Prostate gland (tissue), 2 donors: ENCODE results near the gene TOGARAM2. TPM values are rescaled to one million over a fixed set of nuclear protein-coding genes. Genes with fewer than 3 reads are reported as not detected.

Experiments
- DNase-seq: peaks from one replicate; pipeline ENCODE4 v3.0.0-alpha.2; 2019; ENCODE audit warnings: low spot score
- H3K27ac ChIP-seq, 2 donors: fragments of 200-600 bp; sonication (generic); 2 replicates each; pipeline ENCODE4 v1.5.1; 2017 to 2019
- H3K27me3 ChIP-seq: fragments of 200-600 bp; sonication (generic); replicated peaks from 2 replicates; pipeline ENCODE4 v1.5.1; 2019; ENCODE audit not compliant: insufficient read depth
- H3K36me3 ChIP-seq, 2 donors: fragments of 200-600 bp; sonication (generic); 1 replicate in 1 of 2; 2 replicates in 1 of 2; pipeline versions ENCODE4 v1.5.1 to v1.8.1; 2017 to 2019
- H3K4me1 ChIP-seq: fragments of 200-600 bp; sonication (generic); replicated peaks from 2 replicates; pipeline ENCODE4 v1.5.1; 2019
- H3K4me3 ChIP-seq, 2 donors: fragments of 200-600 bp; sonication (generic); 2 replicates each; pipeline ENCODE4 v1.5.1; 2017 to 2019
- H3K9me3 ChIP-seq: fragments of 200-600 bp; sonication (generic); 2 replicates; pipeline ENCODE4 v1.5.1; 2017
- CTCF ChIP-seq, 4 experiments: fragments of 200-600 bp in 2 of 4; fragments of 450-650 bp in 2 of 4; sonication (generic) in 2 of 4; IDR thresholded peaks; 1 replicate in 3 of 4; 2 replicates in 1 of 4; pipeline ENCODE4 v1.5.1; 2016 to 2019; ENCODE audit warnings: antibody characterized with exemption in 4 of 4, mild to moderate bottlenecking in 2 of 4, moderate library complexity in 2 of 4
- POLR2A ChIP-seq: fragments of 450-650 bp; IDR thresholded peaks from one replicate; pipeline ENCODE4 v1.6.1; 2016; ENCODE audit warnings: antibody characterized with exemption, mild to moderate bottlenecking
- POLR2AphosphoS5 ChIP-seq: sonication (generic); formaldehyde crosslinking; IDR thresholded peaks from one replicate; pipeline ENCODE4 v1.6.1; 2017; ENCODE audit warnings: antibody characterized with exemption
- WGBS: methylation state at CpG from one replicate; pipeline ENCODE4 v1.1.5; 2018; 5-methylcytosine and 5-hydroxymethylcytosine counted together
- intact Hi-C: fragments of 100-400 bp; cut with DNase I; formaldehyde crosslinking; loops from one replicate; pipeline ENCODE4 v1.14.2; 2022
- total RNA-seq, 2 donors: library from RNA; depleted of rRNA; stranded (reverse); fragments of >200 nt; gene quantifications; one replicate each; pipeline ENCODE4 v1.1.0, GENCODE V29; 2016

The TOGARAM2 gene
- total RNA-seq, 2 donors from 2014 or later, result 0.36 to 0.62 TPM

DNA sequence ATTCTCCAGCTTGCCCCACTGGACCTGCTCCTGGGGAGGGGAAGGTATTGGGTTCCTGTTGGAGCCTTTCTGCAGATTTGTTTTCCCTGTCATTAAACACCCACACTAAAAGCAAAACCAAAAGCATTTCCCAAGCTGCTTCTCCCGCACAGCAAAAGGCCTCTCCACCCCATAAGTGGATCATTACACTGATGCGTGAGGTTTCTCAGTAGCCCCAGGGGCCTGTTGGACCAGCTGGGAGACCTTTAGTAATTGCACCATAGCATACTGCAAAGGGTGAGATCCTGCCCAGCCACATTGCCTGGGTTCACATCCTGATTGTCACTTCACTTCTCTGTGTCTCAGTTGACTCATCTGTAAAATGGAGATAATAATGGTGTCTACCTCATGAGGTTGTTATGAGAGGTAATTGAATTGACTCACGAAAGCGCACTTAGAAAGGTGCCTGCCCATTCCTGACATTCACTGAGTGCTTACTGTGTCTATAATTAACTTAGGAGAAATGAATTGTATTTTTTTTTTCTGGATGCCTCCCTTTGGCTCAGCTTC lies 43.9 kb downstream of the TOGARAM2 start:
- Histone ChIP-seq H3K27me3 (no peaks in the 10 kb centered on the region), H3K4me3 (no peak overlapping the region), H3K36me3 (no peaks in the 10 kb centered on the region), H3K27ac (no peak overlapping the region), H3K9me3 (no peaks in the 10 kb centered on the region), H3K4me1 (no peaks in the 10 kb centered on the region)
- TF ChIP-seq POLR2A, result no peak
- TF ChIP-seq CTCF (IDR thresholded peaks at IDR 0.05), result no peak
- no peak for TF ChIP-seq POLR2AphosphoS5
- intact Hi-C loops, result no loop called here
- 73% methylated on average over 4 of the region's 4 CpGs for WGBS
- DNase-seq, result no peak

DNA sequence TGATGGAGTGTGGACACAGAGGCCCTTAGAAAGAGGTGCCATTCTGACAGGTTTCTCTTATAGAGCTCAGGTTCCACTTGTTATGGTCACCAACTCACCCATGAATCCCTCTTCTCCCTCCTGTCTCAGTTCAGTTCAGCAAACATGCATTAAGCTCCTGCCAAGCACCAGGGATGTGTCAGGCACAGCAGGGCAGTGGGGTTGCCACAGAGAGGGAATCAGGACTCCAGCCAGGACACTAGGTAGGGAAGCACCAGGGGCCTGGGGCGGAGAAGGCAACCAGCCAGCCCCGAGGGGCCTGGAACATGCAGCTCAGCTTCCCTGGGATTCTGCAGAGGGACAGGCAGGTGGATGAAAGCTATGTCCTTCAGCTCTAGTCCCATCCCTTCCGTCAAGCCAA lies 44.6 kb downstream of the TOGARAM2 start:
- H3K36me3 ChIP-seq, result no peaks in the 10 kb centered on the region
- no peaks in the 10 kb centered on the region for H3K4me1 ChIP-seq
- intact Hi-C loops, result no loop called here
- TF ChIP-seq POLR2A (no peak), POLR2AphosphoS5 (no peak), CTCF (IDR thresholded peaks at IDR 0.05) (no peak)
- no peak for DNase-seq
- no peak overlapping the region for H3K4me3 ChIP-seq
- WGBS, result 91% methylated on average over 3 of the region's 3 CpGs
- no peaks in the 10 kb centered on the region for H3K9me3 ChIP-seq
- H3K27me3 ChIP-seq, result no peaks in the 10 kb centered on the region
- no peak overlapping the region for H3K27ac ChIP-seq

GRCh38 chr2:29031046-29031445 lies 49.9 kb downstream of the TOGARAM2 start:
- no peak for DNase-seq
- TF ChIP-seq POLR2AphosphoS5 (no peak), CTCF (IDR thresholded peaks at IDR 0.05) (no peak), POLR2A (no peak)

DNA sequence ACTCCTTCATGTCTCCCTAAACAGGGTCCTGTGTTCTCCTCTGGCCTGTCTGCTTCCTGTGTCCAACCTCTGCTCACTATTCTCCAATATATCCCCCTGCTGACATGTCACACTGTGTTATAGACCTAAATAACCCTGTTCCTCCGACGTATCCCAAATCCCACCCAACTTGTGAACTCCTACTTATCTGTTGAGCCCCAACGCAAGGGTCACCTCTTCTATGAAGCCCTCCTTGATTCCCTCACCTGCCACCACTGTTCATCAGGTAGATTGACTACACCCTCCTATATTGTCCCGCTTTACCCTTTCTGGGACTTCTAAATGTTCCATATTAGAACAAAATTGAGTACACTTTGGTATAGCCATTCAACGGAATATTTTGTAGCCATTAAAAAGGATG lies 51.1 kb downstream of the TOGARAM2 start:
- no peaks in the 10 kb centered on the region for H3K4me1 ChIP-seq
- H3K27ac ChIP-seq, result no peak overlapping the region
- no peaks in the 10 kb centered on the region for H3K27me3 ChIP-seq
- no peak for DNase-seq
- H3K9me3 ChIP-seq, result no peaks in the 10 kb centered on the region
- no peak overlapping the region for H3K4me3 ChIP-seq
- intact Hi-C loops, result no loop called here
- H3K36me3 ChIP-seq, result no peaks in the 10 kb centered on the region
- TF ChIP-seq CTCF (IDR thresholded peaks at IDR 0.05) (no peak), POLR2A (no peak), POLR2AphosphoS5 (no peak)
- 97% methylated on average over 5 of the region's 5 CpGs for WGBS

More at GRCh38 chr2:29031046-29031445, 49.9 kb downstream of the TOGARAM2 start:
- Histone ChIP-seq H3K4me3 (no peak overlapping the region), H3K9me3 (no peaks in the 10 kb centered on the region), H3K27me3 (no peaks in the 10 kb centered on the region), H3K4me1 (no peaks in the 10 kb centered on the region), H3K27ac (no peak overlapping the region), H3K36me3 (no peaks in the 10 kb centered on the region)
- intact Hi-C loops, result no loop called here

DNA sequence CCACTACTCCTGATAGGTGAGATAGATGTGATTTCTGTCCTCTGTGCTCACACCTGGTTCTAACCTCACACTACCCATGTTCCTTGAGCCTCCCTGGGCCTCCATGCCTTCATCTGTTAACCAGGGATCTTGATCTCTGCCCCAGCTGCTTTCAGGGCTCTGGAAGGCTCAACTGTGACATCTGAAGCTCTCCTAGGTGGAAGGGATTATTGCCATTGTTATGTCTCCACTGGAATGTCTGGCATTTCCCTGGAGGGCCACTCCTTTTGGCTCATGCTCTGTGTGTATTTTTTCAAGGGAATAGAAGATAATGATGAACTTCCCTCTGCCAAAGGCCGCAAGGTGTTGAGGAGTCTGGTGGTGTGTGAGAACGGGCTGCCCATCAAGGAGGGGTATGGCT lies 52.1 kb downstream of the TOGARAM2 start:
- H3K27me3 ChIP-seq, result no peaks in the 10 kb centered on the region
- H3K4me3 ChIP-seq, result no peak overlapping the region
- intact Hi-C loops, result no loop called here
- peaks cover 7% of the 10 kb centered on the region for H3K4me1 ChIP-seq
- 51% methylated on average over 2 of the region's 2 CpGs for WGBS
- no peaks in the 10 kb centered on the region for H3K36me3 ChIP-seq
- H3K27ac ChIP-seq, result no peak overlapping the region
- DNase-seq, result no peak
- H3K9me3 ChIP-seq, result no peaks in the 10 kb centered on the region
- TF ChIP-seq POLR2AphosphoS5, result no peak
- TF ChIP-seq POLR2A, result no peak
- no peak for TF ChIP-seq CTCF (IDR thresholded peaks at IDR 0.05)
